NCI-H526 (cell line): ENCODE results near the gene RAPGEF4.

Source experiments
- DNase-seq, 2 experiments: peaks; one replicate each; lab custom pipeline; 2025; lab: John Stamatoyannopoulos, UW

The RAPGEF4 gene

GRCh38 chr2:172735582-172736423 is at the start of gene RAPGEF4:
Gene RAPGEF4 (plus strand): TSS chr2:172735845. CDS start chr2:172735984, 139 bp downstream.
- DNase-seq: peak in 1 of 2 experiments; percentile 46

- no peak for DNase-seq
Measured at GRCh38 chr2:172693037-172693436, 42.6 kb upstream of the RAPGEF4 start.

- no peak for DNase-seq
Measured at GRCh38 chr2:172693529-172694455, 41.9 kb upstream of the RAPGEF4 start.

- no peak for DNase-seq
Measured at GRCh38 chr2:172697296-172697695, 38.3 kb upstream of the RAPGEF4 start.

GRCh38 chr2:172698041-172698863 is 37.4 kb upstream of the RAPGEF4 start:
- no peak for DNase-seq

- no peak for DNase-seq
Measured at GRCh38 chr2:172701250-172701649, 34.4 kb upstream of the RAPGEF4 start.

- DNase-seq: no peak
Measured at GRCh38 chr2:172702451-172702850, 33.2 kb upstream of the RAPGEF4 start.

- peak in 1 of 2 experiments; percentile 56 for DNase-seq
Measured at GRCh38 chr2:172704072-172704936, 31.3 kb upstream of the RAPGEF4 start.

GRCh38 chr2:172705352-172705751 is 30.3 kb upstream of the RAPGEF4 start:
- no peak for DNase-seq

- DNase-seq: no peak
Measured at GRCh38 chr2:172708247-172708646, 27.4 kb upstream of the RAPGEF4 start.

GRCh38 chr2:172709566-172710291 is 25.9 kb upstream of the RAPGEF4 start:
- peak; percentile 57 to 60 for DNase-seq

GRCh38 chr2:172710584-172711047 is 25.0 kb upstream of the RAPGEF4 start:
- DNase-seq: peak; percentile 39 to 81

- no peak for DNase-seq
Measured at GRCh38 chr2:172711110-172711509, 24.5 kb upstream of the RAPGEF4 start.

GRCh38 chr2:172712251-172712650 is 23.4 kb upstream of the RAPGEF4 start:
- DNase-seq: no peak

- no peak for DNase-seq
Measured at GRCh38 chr2:172713365-172713875, 22.2 kb upstream of the RAPGEF4 start.

GRCh38 chr2:172722481-172722880 is 13.2 kb upstream of the RAPGEF4 start:
- no peak for DNase-seq

- DNase-seq: no peak
Measured at GRCh38 chr2:172723286-172723685, 12.4 kb upstream of the RAPGEF4 start.

- DNase-seq: no peak
Measured at GRCh38 chr2:172724724-172725123, 10.9 kb upstream of the RAPGEF4 start.

- DNase-seq: no peak
Measured at GRCh38 chr2:172725284-172725683, 10.4 kb upstream of the RAPGEF4 start.

GRCh38 chr2:172725746-172726145 is 9.9 kb upstream of the RAPGEF4 start:
- DNase-seq: no peak
